Stimulated activated naive CD4-positive, alpha-beta T cell (primary cell): ENCODE data around the gene CDH13.

Source experiments
- DNase-seq, 6 experiments: peaks; one replicate each; lab custom pipeline; 2025; lab: John Stamatoyannopoulos, UW

Gene CDH13

DNA sequence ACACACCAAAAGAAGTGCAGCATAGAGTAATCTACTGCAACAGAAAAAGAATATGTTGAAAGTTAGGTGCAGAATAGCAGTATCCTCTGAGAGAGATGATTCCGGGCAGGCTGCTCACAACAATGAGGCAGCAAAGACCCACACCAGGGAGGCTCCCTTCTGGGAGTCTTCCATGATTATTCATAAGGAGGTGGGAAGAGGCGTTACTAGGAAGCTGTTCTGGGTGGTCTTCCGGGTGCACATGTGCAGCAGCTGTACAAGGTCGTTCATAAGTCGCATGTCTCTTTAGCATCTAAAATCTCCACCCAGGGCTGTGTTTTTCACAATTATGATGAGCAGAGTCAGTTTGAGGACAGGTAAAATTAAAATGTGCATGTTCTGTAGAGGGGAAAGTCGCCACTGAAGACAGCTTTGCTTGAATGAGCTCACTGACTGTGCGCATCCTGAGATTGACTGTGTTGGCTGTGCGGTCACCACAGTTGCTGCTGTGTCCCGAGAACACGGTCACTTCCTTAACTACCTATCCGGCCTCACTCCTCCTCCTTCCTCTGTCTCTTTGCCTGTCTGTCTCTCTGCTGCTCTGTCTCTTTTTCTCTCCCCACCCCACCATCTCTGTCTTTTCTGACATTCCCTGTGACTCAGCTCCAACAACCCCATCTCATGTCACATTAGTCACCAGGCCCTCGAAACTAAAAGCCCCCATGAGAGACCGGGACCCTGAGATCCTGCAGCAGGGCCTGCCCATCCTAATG, 1055.5 kb downstream of the CDH13 start:
- DNase-seq, result no peak

- no peak for DNase-seq
Observed at GRCh38 chr16:83682868-83683235, 1056.1 kb downstream of the CDH13 start.

DNA sequence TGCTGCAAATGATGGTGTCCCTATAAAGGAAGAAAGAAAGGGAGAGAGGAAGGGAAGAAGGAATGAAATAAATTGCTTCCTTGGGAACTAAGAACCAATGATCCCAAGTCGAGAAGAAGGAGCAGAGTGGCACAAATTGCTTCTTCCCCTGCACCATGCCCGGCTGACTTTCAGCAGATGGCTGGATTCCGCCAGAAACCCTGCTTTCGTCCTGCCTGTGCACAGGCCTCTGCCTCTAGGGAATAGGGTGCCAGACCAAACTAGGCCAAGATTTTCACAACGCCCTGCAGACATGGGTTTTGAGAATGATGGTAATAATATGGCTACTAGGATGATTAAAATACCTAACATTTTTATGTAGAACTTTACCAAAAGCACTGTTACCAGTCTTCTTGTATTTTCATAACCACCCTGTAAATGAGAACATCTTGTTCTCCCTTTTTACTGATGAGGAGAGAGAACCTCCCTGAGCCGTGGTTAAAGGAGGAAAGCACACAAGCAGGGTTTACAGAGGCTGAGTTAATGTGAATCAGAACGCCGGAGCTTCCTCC, 1058.9 kb downstream of the CDH13 start:
- DNase-seq, result no peak

GRCh38 chr16:83686726-83687125, 1060.0 kb downstream of the CDH13 start:
- no peak for DNase-seq

GRCh38 chr16:83689385-83689831, 1062.6 kb downstream of the CDH13 start:
- DNase-seq, result no peak

DNA sequence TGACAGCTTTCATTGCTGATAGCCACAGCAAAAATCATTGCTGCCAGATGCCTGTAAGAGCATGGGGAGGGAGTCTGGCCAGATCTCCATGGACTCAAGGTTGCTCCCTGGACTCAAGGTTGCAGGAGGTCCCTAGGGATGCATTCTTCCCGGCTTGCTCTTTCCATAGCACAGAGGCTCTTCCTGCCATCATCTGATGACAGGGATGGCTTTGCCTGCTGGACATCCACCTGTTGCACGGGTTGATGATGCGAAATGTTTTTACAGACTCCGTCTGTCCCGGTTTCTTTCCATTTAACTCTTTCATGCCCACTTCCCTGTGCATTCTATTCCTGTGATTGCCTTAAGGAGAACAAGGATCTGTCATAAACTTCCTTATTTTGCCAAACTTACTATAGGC, 1065.5 kb downstream of the CDH13 start:
- no peak for DNase-seq

DNA sequence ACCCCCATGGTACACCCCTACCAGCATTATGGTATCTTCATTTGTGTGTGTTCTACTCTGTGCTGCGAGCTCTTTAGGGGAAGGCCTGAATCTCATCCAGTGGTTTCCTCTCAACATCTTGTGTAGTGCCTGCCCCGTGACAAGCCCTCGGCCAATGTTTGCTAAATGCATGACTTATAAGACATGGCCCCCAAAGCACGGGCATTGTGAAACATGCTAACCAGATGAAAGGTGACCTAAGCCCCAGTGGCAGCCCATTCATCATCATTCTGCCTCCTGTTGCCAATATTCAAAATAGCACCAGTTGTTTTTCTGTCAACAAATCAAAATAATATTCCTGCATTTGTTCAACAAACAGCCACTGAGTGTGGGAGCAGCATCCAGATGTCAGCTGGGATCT, 1072.2 kb downstream of the CDH13 start:
- DNase-seq, result no peak

- no peak for DNase-seq
Observed at GRCh38 chr16:83699817-83700216, 1073.0 kb downstream of the CDH13 start.

DNA sequence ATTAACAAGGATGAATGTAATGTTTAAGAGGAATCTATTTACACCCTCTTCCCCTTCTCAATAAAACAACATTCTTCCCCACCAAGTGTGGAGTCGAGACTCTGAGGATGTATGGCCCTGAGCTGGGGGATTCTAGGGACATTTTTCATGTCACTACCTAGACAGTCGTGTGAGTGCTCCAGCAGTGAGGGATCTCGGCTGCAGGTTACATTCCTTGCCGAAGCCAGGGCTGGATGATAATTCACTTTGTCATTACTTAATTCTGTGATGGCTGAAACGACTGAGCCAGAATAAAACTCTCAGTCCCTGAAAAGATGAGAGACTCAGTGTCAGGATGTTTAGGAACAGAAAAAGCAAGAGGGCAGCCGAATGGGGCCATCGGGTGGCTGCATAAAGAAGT, 1074.1 kb downstream of the CDH13 start:
- no peak for DNase-seq

DNA sequence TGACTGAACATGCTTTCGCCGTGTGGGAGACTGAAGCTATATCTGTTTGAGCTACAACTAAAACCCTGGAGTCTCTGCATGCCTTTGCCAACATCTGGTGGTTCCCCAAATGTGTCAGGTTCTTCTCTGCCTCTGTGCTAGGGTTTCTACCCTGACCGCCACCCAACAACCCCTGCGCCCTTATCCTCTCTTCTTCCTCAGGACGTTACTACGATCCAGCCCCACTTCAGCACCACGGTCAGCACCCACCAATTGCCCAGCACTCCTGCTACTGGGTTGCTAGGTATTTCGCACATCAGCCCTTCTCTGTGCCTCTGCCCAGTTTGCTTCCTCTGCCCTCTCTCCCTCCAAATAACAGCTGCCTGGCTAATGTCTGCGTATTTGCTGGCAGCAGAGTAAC, 1074.7 kb downstream of the CDH13 start:
- no peak for DNase-seq

DNA sequence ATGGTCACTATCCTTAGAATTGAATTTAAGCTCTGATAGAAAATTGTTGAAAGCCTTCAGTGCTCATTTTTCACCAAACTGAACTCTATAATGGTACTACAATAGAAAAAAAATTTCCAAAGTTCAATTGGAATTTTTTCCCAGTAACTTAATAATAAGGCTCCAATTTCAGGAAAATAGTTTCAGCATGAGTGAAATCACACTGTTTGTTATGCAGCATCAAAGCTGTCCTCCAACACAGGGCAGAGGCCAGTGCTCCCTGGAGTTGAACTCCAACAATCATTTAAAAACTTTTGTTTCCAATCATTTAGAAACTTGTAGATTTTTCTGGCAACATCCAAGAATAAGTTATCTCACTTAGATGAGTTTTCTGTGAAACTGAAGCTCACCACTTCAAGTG, 1077.9 kb downstream of the CDH13 start:
- DNase-seq, result no peak

DNA sequence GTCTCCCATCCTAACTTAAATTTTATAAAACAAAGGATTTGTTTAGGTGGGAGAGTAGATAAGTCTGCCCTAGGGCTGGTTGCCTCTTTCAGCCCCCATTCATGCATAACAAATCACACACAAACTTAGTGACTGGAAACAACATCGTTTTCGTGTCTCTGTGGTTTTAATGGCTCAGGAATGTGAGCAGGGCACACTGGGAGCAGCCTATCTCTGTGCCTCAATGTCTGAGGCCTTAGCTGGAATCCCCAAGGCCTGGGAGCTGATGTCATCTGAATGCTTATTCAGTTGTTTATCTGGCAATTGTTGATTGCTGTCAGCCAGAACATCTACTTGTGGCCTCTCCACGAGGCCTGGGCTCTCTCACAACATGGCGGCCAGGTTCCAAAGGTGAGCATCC, 1079.1 kb downstream of the CDH13 start:
- no peak for DNase-seq

- DNase-seq, result no peak
Observed at GRCh38 chr16:83706394-83706793, 1079.6 kb downstream of the CDH13 start.

- DNase-seq, result no peak
Observed at GRCh38 chr16:83711069-83711468, 1084.3 kb downstream of the CDH13 start.

GRCh38 chr16:83713597-83713996, 1086.8 kb downstream of the CDH13 start:
- DNase-seq, result no peak

GRCh38 chr16:83714286-83714685, 1087.5 kb downstream of the CDH13 start:
- no peak for DNase-seq

GRCh38 chr16:83715217-83715920, 1088.6 kb downstream of the CDH13 start:
- no peak for DNase-seq

- DNase-seq, result no peak
Observed at GRCh38 chr16:83717308-83717707, 1090.5 kb downstream of the CDH13 start.

DNA sequence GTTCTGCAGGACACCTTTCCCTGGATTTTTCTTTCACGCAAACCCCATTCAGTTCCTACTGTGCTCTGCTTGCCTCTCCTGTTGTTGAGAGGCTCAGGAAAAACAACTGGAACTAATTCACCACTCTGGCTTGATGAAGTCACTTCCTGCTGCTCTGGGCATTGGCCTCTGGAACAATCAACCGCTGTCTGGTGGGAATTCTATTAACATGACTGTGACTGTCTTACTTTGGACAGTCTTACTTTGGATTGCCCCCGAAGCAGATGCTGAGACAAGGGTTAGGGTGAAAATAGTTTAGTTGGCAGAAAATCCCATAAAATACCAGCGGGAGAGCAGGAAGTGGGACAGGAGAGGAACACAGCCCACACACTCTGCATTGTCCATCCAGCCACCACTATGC, 1091.0 kb downstream of the CDH13 start:
- DNase-seq, result no peak

DNA sequence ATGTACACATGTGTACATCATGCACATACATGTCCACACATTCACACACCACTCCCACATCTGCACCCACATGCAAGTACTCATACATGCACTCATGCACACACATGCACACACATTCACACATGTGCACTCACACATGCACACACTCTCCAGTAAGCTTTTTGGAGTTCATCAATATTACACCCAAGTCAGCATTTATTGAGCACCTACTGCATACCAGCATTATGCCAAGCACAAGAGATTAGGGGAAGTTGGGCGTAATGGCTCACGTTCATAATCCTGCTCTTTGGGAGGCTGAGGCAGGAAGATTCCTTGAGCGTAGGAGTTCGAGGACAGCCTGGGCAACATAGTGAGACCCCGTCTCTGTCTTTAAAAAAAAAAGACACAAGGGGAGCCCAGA, 1093.4 kb downstream of the CDH13 start:
- no peak for DNase-seq

GRCh38 chr16:83720981-83721380, 1094.2 kb downstream of the CDH13 start:
- DNase-seq, result no peak

DNA sequence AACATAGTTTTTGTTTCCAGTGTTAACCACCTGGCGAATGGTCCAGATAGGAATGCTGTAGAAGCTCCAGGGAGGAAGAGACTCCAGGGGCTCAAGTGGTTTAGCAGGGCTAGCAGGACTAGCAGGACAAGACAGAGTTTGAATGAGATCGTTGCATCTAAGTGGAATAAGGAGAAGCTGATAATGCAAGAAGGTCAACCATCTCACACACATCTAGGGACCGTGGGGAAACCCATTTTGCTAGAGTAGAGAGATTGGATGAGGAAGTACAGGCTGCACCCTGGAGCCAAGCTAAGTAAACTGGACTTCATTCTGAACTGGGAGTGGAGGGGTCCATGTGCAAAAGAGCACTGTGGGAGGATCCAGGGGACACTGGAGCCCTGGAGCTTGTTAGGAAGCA, 1094.9 kb downstream of the CDH13 start:
- no peak for DNase-seq

GRCh38 chr16:83722456-83723183, 1095.9 kb downstream of the CDH13 start:
- no peak for DNase-seq
